H4 (cell line): ENCODE data around the gene PARD6G. TPM values are rescaled to one million over a fixed set of nuclear protein-coding genes. Genes with fewer than 3 reads are reported as not detected.

Experiments
- DNase-seq: peaks from one replicate; pipeline ENCODE4 v3.0.0-alpha.2; 2015; ENCODE audit warnings: low spot score
- total RNA-seq: library from RNA; depleted of rRNA; stranded (reverse); fragments of >200 nt; shearing (Covaris generic); gene quantifications from 2 replicates; pipeline ENCODE4 v1.2.3, GENCODE V29; 2014

PARD6G gene
- total RNA-seq, 1 experiment from 2014 or later, result 2.3 TPM

DNA sequence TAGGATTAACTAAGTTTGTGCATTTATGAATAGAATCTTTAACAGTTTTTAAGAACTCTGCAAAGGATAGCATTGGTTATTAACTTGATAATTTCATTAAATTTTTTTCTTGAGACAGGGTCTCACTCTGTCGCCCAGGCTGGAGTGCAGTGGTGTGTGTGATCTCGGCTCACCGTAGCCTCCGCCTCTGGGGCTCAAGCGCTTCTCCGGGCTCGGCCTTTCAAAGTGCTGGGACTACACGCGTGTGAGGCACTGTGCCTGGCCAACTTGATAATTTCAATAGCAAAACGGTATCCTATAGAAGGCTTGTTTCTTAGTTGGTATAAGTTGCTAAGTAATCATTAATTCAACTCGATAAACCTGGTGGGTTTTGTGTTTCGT is 100.3 kb downstream of the PARD6G start:
- no peak for DNase-seq

DNA sequence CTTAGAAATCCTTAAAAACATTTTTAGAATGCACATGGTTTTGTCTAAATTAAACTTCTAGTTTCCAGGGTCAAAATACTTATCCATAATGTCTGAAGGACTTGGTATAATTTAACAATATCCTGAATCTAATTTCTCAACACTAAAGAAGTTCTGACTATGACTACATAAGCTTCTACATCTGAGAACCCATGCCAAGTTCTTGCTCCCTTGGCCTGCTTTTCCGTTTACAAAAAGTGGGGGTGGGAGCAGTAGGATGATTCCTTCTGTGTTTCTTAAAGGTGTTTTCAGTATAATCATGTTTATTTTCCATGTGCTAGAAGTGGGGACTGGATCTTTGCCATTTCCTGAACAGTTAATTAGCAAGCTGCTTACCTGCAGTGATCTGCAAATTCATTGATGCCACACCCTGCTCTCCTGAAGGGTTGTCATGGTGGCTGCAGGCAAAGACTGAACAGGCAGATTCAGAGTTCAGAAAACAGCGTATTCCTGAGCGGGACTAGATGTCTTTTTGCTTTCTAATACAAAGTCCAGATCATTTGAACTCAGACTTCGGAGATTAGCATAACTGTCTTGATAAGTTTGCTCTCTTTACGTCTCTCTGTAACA is 102.0 kb downstream of the PARD6G start:
- no peak for DNase-seq

DNA sequence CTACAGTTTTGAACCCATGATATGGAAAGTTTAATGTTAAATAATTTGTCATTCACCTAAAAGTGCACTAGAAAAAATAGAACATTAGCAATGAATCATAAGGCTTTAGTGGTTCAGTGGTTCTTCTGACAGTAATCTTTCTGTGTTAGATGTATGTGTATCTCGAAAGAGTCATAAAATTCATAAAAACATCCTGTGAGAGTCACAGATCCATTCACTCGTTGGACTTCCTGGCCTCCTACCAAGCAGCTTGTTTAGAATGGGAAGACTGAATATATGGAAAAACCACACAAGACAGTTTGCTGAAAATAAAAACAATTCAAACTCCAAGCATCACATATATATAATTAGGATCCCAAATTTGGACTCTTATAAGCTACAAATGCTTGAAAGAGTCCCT is 103.4 kb downstream of the PARD6G start:
- no peak for DNase-seq

DNA sequence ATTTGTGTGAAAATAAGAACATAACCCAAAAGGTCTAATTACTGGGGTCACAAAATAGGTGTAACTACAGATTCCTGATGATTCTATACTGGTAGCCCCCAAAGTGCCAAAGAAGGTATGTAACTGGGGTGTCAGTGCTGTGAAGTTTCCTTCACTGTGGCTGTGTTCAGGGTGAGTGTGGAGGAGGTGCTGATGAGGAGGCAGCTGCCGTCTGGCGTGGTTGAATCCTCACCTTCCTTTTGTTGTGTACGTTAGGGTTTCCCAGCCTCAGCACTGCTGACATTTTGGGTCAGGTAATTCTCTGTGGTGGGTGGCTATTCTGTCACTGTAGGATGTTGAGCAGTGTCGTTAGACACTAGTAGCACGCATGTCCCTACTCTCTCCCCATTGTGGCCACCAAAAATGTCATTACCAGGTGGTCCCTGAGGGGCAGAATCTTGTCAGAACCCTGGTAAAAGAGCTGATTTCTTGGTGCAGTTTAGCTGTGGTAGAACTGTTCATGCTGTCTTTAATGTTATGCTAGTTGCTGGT is 106.8 kb downstream of the PARD6G start:
- DNase-seq, result no peak

DNA sequence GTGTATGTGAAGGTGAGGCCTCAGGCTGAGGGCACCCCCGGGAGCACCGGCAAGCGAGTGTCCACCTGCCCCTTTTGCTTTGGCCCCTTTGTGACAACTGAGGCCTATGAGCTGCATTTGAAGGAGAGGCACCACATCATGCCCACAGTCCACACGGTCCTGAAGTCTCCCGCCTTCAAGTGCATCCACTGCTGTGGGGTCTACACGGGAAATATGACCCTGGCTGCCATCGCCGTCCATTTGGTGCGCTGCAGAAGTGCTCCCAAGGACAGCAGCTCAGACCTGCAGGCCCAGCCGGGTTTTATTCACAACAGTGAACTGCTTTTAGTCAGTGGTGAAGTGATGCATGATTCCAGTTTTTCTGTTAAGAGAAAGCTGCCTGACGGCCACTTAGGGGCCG is 109.3 kb downstream of the PARD6G start:
- DNase-seq, result no peak

DNA sequence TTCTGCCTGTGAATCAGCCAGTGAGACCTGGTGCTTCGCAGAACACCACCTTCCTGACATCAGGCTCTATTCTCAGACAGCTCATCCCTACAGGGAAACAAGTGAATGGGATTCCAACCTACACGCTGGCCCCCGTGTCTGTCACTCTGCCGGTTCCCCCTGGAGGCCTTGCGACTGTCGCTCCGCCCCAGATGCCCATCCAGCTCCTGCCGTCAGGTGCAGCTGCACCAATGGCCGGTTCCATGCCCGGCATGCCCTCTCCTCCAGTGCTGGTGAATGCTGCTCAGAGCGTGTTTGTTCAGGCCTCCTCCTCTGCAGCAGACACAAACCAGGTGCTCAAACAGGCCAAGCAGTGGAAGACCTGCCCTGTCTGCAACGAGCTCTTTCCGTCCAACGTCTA is 110.2 kb downstream of the PARD6G start:
- DNase-seq, result no peak

DNA sequence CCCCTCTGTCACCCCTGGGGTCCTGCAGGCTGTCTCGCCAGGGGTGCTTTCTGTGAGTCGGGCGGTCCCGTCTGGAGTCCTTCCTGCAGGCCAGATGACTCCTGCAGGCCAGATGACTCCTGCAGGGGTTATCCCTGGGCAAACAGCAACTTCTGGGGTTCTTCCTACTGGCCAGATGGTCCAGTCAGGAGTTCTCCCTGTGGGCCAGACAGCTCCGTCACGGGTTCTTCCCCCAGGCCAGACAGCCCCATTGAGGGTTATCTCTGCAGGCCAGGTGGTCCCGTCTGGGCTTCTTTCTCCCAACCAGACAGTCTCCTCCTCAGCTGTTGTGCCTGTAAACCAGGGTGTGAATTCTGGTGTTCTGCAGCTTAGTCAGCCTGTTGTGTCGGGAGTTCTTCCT is 110.6 kb downstream of the PARD6G start:
- no peak for DNase-seq

DNA sequence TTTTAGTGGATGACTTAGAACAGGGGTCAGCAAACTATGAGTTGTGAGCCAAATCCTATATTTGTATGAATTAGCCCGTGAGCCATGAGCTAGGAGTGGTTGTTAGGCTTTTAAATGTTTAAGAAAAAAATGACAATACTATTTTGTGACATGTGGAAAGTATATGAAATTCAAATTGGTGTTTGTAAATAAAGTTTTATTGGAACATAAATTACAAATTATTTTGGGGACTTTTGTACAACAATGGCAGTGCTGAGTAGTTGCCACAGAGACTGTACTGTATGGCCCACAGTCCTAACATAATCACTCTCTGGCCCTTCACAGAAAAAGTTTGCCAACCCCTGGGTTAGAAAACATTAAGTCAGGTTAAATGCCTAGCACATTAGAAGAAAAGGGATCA is 112.2 kb downstream of the PARD6G start:
- DNase-seq, result no peak

DNA sequence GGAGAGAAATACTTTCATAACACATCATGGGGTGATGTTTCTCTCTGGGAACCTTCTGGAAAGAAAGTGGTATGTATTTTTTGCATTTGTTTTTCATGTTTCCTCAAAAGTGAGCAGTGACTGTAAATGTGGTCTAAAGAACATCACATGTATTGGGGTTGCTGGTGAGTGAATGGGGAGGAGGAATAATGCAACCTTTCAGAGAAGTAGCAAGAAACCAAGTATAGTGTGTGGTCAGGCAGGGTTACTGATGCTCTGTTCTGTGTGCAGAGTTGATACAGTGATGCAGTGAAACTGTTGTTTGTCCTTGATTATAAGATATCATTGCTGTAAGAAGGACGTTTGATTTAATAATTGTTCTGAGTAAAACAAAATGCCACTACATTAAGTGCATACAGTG is 114.2 kb downstream of the PARD6G start:
- no peak for DNase-seq

DNA sequence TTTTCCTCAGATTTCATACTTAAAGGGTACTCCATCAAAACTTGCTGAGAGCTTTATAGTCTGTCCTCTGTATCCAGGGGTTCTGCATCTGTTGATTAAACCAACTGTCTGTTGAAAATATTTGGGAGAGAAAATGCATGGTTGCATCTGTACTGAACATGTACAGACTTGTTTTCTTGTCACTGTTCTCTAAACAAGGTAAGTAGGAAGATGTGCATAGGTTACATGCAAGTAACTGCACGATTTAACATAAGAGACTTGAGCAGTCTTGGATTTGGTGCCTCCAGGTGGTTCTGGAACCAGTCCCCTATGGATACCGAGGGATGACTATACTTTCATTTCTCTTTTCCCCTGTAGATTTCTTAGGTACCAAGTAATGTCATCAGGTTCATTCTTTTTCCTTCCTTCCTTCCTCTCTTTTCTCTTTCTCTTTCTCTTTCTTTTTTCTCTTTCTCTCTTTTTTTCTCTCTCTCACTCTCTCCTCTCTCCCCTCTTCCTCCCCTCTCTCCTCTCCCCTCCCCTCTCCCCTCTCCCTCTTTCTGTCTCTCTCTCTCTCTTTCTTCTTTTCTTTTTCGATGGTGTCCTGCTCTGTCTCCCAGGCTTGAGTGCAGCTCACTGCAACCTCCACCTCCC is 115.0 kb downstream of the PARD6G start:
- no peak for DNase-seq

DNA sequence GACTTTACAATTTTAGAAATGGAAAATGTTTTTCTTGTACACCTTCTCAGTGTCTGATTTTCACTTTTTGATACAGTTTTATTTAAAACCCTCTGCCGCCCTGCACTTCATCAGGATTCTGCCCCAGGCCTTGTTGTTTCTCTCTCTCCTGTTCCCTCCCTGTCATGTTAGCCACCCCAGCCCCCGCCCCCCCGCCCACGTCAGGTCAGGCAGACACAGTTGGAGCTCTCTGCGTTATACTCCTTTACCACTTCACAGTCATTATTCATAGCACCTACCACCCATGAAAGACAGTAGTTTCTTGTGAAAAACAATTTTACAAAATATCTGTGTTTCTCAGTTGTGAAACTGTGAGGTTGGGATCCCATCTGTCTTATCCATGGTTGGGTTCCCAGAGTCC is 116.8 kb downstream of the PARD6G start:
- DNase-seq, result no peak

DNA sequence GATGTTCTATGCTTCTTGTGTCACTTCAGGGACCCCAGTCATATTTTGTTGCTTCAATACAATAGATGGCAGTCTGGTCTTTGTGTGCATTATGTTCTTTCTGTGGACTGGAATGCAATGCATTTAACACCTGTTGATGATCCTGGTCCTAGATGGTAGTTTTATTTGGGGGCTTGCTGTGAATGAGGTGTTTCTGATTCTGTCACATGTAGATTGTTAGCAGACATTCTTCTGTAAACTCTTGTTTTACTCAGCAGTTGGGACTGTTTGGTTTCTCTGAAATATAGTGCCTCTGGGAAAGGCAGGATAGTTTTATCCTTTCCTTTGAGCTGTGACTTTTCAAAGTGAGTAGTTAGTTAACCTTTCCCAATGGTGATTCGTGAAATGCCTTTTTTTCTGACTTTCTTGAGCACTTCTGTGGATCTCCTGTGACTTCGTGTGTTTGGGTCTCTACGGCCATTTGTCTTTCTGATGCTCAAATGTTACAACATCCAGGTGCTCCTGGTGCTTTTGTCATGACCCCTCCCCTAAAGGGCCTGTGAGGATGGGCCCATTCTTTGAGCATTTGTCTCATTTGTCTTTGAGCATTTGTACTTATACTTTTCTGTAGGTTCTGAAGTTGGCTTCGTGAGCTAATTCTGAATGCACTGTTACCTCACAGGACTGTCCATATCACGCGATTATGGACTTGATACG is 117.5 kb downstream of the PARD6G start:
- DNase-seq, result no peak

DNA sequence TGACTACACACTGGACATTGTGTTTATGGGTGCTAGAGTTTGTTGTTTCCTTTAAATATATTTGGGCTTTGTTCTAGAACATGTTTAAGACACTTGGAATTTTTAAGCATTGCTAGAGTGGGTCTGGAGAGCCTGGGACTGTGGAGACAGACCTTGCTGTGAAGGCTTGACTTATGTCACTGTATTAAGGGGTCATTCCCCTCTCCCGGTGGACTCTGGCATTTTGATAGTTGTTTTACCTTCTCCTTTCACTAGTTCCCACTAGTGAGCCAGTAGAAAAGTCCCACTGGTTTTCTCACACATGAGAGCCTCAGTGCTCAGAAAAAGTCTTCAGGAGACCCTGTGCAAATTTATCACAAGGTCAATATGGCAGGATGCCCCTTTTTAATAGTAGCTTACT is 119.7 kb downstream of the PARD6G start:
- no peak for DNase-seq

DNA sequence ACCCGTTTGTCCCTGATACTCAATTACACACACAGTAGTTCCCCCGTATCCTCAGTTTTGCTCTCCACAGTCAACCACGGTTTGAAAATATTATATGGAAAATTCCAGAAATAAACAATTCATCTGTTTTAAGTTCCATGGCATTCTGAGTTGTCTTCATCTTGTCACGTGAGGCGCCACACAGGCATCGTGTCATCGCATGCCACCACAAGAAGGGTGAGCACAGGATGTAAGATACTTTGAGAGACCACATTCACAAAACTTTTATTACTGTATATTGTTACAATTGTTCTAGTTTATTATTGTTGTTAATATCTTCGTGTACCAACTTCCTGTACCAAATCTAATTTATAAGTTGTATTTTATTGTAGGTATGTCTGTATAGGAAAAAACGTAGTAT is 120.5 kb downstream of the PARD6G start:
- no peak for DNase-seq

DNA sequence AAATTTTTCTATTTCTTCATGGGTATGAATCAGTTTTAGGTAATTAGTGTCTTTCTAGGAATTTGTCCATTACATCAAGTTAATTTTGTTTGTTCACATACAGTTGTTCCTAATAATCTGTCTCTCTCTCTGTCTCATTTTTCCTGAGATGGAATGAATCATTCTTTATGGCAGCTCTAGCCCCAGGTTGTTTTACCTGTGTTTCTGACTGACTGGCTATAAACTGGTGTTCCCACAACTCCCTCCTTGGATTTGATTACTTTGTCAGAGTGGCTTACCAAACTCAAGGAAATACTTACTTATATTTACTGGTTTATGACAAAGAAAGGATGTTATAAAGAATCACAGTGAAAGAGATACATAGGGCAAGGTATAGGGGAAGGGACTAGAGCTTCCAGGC is 123.2 kb downstream of the PARD6G start:
- DNase-seq, result no peak

DNA sequence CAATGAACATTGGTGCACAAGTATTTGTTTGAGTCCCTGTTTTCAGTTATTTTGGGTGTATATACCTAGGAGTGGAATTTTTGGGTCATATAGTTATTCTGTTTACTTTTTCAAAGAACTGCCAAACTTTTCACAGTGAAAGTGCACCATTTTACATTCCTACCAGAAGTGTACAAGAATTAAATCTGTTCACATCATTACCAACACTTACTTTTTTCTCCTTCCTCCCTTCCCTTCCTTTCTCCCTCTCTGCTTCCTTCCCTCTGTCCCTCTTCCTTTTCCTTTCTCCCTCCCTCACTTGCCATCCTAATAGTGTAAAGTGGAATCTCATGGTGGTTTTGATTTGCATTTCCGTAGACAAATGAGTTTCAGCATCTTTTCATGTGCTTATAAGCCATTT is 126.4 kb downstream of the PARD6G start:
- no peak for DNase-seq

DNA sequence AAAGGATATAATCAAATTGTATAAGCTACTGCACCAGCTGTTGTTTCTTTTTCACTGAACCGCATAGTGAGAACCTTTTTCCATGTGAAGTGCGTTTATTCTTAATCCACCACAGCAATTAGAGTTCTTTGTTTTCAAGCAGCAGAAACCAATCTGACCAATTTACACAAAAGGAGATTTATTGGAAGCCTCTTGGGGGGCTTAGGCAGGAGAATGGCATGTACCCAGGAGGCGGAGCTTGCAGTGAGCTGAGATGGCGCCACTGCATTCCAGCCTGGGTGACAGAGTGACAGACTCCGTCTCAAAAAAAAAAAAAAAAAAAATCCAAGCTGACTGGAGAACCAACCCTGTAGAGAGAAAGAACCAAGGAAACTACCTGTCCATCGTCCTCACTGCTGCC is 128.2 kb downstream of the PARD6G start:
- DNase-seq, result no peak

DNA sequence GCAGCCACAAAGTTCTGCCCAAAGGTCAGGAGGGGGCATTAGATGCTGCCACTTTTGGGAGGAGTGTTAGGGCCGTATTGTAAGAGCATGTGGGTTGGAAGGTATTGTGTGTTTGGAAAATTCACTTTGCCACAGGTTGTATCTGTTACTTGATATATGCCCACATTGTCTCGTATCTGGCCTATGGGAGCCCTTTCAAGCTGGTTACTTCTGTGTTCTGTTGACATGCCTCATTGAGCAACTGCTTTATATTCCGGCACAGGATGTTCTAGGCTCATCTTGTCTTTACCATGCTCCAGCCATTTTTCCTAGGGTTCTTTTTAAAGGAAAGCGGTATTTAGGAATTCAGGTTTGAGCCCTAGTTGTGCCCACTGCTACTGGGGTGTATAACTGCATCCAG is 132.3 kb downstream of the PARD6G start:
- no peak for DNase-seq

DNA sequence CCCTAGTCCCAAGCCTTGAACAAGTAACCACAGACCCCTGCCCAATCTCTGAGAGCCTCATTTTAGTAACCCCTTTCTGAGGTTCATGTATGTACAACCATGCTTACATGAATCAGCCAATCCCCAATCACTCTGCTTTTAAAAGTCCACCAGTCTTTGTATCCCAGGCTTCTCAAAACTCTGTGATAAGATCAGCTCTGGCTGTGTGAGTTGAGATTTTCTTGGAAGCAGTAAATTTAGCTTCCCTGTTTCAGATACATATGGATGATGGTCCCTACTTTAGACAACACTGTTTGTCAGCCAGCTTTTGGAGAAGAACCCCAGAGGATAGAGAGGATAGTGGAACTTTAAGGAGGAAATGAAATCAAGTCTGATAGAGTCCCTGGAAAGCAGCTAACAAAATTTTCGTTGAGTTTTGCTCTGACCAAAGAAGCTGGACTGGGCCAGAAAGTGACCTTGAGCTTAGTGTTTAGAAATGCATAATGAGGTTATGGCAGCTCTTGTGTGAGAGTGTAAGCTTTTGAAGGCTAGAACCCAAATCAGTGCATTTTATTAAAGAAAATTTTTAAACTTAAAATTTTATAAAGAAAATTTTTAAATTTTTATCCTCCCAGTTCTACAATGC is 134.6 kb downstream of the PARD6G start:
- DNase-seq, result no peak

DNA sequence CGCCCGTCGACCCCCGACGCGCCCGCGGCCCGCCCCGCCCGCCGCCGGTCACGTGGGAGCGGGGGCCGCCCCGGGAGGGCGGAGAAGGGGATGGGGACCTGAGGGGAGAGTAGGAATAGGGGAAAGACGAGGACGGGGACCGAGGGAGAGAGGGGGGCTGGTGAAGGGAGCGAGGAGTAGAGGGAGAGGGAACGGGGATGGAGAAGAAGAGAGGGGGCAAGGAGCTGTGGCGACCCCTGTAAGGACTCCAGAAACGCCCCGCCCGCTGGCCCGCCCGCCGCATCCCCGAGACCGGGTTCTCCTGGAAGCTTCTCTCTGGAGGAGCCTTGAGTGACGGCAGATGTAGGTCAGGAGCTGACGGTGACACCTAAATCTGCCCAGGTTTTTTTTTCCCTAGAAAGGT is 137.6 kb downstream of the PARD6G start:
- no peak for DNase-seq

DNA sequence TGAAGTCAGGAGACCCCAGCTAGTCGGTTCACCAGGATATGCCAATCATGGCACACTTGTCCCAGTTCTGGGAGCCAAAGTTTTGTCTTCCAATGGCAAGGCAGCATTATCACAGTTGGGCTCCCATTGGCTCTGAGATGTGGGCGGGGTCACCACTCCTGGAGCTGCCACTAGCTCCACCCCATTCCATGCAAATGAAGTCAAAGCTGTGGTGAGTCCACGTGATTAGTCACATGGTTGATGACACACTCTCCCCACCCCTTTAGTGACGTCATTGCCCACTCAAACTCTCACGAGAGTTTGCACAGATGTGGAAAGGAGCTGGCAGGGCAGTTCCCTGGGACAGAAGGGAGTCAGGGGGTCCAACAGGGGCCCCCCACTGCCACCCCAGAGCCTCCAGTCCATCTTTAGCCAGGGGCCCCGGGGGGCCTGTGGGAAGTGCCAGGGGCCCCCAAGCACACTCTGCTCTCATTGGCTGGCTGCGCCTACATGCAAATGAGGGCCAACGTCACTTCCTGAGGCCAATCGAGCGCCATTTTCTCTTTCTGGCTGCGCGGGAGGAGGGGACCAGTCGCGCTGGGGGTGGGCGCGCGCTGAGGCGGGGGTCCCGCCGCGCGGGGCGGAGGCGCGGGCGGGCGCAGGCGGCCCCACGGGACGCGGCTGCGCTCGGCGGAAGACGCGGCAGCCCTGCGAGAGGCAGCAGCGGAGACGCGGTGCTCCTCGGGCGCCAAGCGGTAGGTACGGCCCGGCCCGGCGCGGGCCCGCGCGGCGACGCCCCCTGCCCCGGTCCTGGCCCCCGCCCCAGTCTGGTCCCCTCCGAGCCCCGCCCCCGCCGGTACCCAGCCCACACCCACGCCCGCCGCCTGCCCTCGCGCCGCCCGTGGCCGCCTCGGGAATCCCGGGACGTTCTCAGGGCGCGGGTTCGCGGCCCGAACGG is 138.3 kb downstream of the PARD6G start, which contains the start of gene ADNP2:
TSS of gene ADNP2 (plus strand) at position 524 of the 937 bp plus-strand sequence. CDS start 8,281 bp downstream, outside the sequence.
- DNase-seq, result peak; percentile 98
